GOT3 (cell line): ENCODE results near the gene ZNF609.

Source experiments
- DNase-seq: peaks from one replicate; lab custom pipeline; 2025; ENCODE audit warnings: mixed read lengths; lab: John Stamatoyannopoulos, UW

ZNF609 gene

GRCh38 chr15:64544450-64544849 lies 84.1 kb downstream of the ZNF609 start:
- DNase-seq = no peak

DNA sequence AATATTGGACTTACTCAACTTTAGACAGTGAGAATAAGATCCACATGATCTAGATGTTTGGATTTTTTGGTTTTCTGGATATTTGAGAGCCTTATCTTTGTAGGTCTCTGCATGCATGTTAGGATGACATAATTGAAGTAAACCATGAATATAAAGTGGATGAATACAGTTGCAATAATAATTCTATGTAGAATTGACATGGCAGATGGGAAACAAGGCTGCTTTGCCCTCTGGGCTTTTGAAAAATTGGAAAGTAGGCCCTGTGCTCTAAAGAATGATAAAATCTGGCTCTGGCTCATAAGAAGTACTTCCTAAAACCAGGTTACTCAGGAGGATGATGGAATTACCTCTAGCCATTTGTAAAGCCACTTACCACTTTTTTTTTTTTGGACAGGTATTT lies 86.9 kb downstream of the ZNF609 start:
- no peak for DNase-seq

DNA sequence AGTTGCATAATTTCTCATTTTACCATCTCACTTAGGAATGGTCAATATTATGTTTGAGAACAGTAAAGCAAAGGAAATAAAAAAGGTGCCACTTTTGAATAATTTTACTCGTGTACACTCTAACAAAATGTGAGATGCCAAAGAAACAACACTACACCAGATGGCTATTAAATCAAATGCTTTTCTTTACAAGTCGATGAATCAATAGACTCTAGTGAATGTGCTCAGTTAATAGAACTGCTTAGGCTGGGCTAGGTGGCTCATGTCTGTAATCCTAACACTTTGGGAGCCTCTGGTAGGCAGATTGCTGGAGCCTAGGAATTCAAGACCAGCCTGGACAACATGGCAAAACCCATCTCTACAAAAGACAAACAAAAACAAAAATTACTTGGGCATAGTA lies 87.9 kb downstream of the ZNF609 start:
- DNase-seq = no peak

DNA sequence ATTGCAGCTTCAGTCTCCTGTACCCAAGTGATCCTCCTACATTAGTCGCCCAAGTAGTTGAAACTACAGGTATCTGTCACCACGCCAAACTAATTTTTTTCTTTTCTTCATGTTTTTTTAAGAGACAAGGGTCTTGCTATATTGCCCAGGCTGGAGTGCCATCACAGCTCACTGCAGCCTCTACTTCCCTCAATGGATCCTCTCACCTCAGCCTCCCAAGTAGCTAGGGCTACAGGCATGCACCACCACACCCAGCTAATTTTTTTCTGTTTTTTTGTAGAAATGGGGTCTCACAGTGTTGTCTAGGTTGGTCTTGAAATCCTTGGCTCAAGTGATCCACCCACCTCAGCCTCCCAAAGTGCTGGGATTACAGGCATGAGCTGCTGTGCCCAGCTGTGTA lies 89.5 kb downstream of the ZNF609 start:
- DNase-seq = no peak

DNA sequence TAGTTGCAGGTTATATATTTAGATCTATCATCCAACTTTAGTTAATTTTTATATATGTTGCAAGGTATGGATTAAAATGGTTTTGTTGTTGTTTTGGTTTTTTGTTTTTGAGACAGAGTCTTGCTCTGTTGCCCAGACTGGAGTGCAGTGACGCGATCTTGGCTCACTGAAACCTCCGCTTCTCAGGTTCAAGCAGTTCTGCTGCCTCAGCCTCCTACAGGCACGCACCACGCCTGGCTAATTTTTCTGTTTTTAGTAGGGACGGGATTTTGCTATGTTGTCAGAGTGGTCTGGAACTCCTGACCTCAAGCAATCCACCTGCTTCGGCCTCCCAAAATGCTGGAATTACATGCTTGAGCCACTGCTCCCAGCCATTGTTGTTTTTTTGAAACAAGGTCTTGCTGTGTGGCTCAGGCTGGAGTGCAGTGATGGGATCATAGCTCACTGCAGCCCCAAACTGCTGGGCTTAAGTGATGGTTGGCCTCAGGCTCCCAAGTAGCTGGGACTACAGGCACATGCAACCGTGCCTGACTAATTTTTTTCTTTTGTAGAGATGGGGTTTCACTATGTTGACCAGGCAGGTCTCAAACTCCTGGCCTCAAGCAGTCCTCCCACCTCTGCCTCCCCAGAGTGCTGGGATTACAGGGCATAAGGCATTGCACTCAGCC lies 92.0 kb downstream of the ZNF609 start:
- no peak for DNase-seq

DNA sequence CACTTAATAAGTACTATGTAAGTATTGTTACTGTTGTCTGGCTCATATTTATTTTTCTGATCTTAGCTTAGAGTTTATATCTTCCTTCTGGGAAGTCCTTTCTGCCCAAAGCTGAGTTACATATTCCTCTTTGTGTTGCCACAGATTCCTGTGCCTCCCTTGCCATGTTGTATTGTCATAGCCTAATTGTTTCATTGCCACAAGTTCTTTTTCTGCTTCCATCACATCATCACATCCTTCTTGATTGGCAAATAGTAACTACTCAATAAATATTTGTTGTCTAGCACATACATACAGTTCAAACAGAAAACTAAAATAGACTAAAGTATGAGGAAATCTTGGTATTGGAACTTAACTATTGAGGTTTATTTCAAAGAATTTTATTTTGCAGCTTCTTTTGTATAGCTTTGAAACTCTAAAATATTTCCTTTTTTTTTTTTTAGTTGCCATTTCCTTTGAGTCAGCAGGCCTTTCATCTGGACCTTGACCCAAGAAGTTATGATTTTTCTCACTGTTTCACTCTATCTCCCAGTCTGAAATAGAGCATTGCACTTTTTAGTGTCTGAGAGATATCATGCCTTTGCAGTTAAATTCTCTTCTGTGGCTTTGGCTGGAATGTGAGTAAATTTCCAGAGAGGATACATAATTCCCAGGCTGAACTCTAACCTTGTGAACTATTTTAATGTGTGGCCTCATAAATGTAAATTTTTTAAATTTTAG lies 98.2 kb downstream of the ZNF609 start:
- no peak for DNase-seq

DNA sequence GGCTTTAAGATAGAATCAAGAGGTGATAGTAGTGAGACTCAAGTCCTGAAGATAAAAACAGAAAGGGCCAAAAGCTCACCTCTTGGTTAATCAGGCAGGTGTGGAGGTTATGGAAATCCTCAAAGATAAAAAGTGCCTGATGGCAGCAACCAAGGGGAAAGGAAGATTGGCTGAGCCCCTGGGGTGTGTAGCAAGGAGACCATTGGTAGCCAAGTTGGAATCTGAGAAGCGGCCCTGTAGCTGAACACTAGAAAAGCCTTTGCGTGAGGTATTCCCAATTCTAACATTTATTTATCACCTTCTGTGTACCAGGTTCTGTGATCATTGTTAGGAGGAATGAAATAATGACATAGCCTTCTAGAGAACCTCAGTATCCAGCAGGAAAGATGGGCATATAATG lies 98.9 kb downstream of the ZNF609 start:
- DNase-seq = no peak

- DNase-seq = no peak
These were observed 100.1 kb downstream of the ZNF609 start for GRCh38 chr15:64560501-64560900.

DNA sequence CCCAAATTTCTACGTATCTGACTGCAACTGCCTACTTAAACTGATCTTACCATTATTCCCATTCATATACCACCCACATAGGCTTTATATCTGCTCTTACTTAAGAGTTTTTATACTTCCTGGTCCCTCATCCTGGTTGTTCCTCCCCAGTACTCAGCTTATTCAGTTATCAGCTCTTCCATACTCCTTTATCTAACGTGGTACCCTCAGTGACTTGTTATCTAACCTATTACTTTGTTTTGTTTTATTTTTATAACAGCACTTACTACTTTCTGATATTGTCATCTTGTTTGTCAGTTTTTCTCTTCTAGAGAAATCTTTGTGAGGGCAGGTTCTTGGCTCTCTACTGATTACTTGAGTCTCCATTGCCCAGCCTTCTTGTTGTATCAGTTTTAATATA lies 100.6 kb downstream of the ZNF609 start:
- DNase-seq = no peak

GRCh38 chr15:64562003-64562640 lies 101.7 kb downstream of the ZNF609 start:
- no peak for DNase-seq

DNA sequence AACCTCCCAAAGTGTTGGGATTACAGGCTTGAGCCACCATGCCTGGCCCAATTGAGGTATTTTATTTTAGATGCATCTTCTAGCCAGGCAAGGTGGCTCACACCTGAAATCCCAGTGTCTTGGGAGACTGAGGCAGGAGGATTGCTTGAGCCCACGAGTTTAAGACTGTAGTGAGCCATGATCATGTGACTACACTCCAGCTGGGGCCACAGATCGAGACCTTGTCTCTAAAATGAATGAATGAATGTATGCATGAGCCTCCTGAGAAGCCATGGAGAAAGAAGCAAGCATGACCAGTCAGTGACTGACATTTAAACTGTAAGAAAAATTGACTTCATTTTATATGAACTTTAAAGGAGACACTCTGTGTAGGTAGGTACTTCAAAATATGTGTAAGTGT lies 105.7 kb downstream of the ZNF609 start:
- DNase-seq = no peak

GRCh38 chr15:64566629-64567427 lies 106.5 kb downstream of the ZNF609 start:
- no peak for DNase-seq

- DNase-seq = no peak
These were observed 108.4 kb downstream of the ZNF609 start for GRCh38 chr15:64568765-64569164.

DNA sequence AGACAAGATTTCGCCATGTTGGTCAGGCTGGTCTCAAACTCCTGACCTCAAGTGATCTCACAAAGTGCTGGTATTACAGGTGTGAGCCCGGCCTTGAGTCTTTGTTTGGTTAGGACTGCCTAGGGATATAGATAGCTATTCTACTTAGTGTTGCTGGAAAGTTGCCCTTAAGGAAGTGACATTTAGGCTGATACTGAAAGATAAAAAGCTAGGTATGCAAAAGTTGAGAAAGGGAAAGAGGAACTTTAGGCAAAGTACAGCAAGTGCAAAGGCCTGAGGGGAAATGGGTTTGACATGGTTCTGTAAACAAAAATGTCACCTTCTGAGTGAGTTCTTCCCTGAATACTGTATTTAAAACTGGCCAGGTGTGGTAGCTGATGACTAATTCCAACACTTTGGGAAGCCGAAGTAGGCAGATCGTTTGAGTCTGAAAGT lies 111.5 kb downstream of the ZNF609 start:
- no peak for DNase-seq

DNA sequence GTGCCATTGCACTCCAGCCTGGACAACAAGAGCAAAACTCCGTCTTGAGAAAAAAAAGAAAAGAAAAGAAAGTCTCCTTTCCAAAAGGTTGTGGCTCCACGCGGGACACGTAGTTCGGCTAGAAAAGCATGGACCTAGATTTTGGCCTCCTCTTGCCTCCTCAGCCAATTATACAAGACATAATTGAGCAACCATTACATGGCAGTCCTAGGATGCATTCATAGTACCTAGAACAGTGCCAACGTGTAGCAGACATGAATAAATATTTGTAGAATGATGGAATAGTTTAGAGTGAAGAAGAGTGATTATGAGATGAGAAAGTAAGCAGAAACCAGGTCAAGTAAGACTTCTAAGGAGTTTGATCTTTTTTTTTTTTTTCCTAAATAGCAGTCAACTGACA lies 112.5 kb downstream of the ZNF609 start:
- no peak for DNase-seq

- DNase-seq = no peak
These were observed 114.1 kb downstream of the ZNF609 start for GRCh38 chr15:64574301-64575017.

DNA sequence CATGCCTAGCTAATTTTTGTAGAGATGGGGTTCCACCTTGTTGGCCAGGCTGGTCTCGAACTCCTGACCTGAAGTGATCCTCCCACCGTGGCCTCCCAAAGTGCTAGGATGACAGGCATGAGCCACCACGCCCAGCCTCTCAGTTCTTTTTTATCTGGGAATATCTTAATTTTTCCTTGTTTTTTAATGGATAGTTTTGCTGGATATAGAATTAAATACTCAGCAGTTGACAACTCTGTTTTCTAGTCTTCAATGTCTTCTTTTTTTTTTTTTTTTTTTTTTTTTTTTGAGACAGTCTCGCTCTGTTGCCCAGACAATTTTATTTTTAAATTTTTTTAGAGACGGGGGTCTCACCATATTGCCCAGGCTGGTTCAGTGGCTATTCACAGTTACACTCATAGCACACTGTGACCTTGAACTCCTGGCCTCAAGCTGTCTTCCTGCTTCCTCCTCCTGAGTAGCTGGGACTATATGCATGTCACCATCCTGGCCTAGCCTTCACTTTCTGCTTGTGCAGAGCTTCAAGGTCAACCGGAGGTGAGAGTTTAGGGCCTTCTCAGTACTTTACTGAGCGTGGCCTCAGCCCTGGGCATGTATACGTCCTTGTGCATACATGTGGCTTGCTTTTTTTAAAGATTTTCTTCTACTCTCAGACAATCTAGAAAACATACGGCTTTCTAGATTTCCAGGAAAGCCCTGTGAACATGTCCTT lies 120.5 kb downstream of the ZNF609 start:
- DNase-seq = no peak

GRCh38 chr15:64581408-64581761 lies 121.0 kb downstream of the ZNF609 start:
- DNase-seq = no peak

DNA sequence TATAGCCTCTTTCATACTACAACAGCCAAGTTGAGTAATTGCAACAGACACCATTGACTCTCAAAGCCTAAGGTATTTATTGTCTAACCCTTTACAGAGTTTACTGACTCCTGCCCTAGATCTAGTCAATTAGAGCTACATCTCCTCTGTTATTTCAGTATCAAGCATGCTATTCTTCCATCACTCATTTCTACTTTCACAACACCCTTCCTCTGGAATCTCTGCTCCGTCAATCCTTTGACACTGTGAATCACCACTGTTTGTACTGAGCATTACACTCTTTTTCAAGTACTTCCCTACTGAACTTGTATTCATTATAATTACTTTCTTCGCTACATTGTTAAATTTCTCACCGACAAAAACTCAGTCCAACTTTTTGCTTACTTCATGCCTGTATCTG lies 121.8 kb downstream of the ZNF609 start:
- no peak for DNase-seq

DNA sequence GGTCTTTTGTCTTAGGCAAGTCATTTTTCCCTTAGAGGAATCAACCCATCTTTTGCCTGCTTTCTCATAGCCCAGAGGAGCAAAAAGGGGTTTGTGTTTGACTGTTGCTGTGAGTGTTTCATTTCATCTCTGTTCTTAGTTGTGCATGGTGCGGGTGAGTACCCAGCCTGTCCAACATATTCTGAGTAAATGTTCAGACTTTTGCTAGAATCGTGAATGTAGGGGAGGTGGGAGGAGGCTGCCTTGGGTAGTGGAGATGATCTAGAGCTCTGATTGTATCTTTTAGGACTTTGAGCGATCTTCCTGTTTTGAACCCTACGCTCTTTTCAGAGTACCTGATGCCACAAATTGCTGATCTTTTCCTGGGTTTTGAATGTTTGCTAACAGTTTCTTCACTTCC lies 123.1 kb downstream of the ZNF609 start:
- DNase-seq = no peak

GRCh38 chr15:64583983-64584382 lies 123.6 kb downstream of the ZNF609 start:
- no peak for DNase-seq
